Right cardiac atrium (tissue), 5 donors: Measurements from ENCODE around the gene TTC28. TPM values are rescaled to one million over a fixed set of nuclear protein-coding genes. Genes with fewer than 3 reads are reported as not detected.

Experiments used
- ATAC-seq, 2 donors: fragments of 200-7000 bp; cut with Tn5 transposase; one replicate each; pipeline versions ENCODE4 v1.8.0 to v1.9.1; 2020; ENCODE audit warnings: moderate library complexity in 2 of 2, mild to moderate bottlenecking in 1 of 2
- DNase-seq, 3 donors: peaks; one replicate each; pipeline ENCODE4 v3.0.0-alpha.2; 2020
- H3K27ac ChIP-seq: one replicate; pipeline ENCODE4 v1.5.1; 2013; ENCODE audit warnings: mild to moderate bottlenecking, low read length, control low read depth, moderate library complexity
- H3K27me3 ChIP-seq: one replicate; pipeline ENCODE4 v1.6.1; 2013; ENCODE audit not compliant: control insufficient read depth, insufficient read depth
- H3K4me1 ChIP-seq: one replicate; pipeline ENCODE4 v1.6.1; 2013; ENCODE audit warnings: low read length; ENCODE audit not compliant: control insufficient read depth, insufficient read depth
- H3K4me3 ChIP-seq: one replicate; pipeline ENCODE4 v1.5.1; 2013; ENCODE audit warnings: low read length, control low read depth
- H3K9me3 ChIP-seq: one replicate; pipeline ENCODE4 v1.6.1; 2013; ENCODE audit warnings: low read length; ENCODE audit not compliant: control insufficient read depth
- WGBS: extraction: QIAGEN DNeasy Blood & Tissue Kit; methylation state at CpG from one replicate; pipeline ENCODE4 v1.1.7; 2013; 5-methylcytosine and 5-hydroxymethylcytosine counted together
- intact Hi-C, 4 donors: fragments of 100-400 bp; cut with DNase I; formaldehyde crosslinking; loops; one replicate each; pipeline versions ENCODE4 v1.11.0 to v1.14.0; 2022 to 2023
- polyA plus RNA-seq: library from polyadenylated mRNA; stranded (reverse); fragments of 200-250 nt; gene quantifications from one replicate; pipeline ENCODE4 v1.2.3, GENCODE V29; 2013
- total RNA-seq, 4 donors: library from RNA; stranded (reverse); fragmentation: NEBNext Ultra II Directional; extraction: Animal tissue kit (Norgen Biotek cat#: 25700); gene quantifications; one replicate each; pipeline ENCODE4 v1.2.1, GENCODE V29; 2021
- donor health status: healthy with polysubstance abuse.
- donor health status: DM: no; HTN: yes; CAD: no.
- donor health status: DM: no; HTN: no; CAD: no.
- donor health status: DM: no; HTN: yes; CAD: no; lungs with severe emphysema.
- donor health status: DM: yes; HTN: yes; CAD: no.

The TTC28 gene
- total and polyA plus RNA-seq, 5 donors: 5.7 to 21.1 (median 18.9) TPM

DNA sequence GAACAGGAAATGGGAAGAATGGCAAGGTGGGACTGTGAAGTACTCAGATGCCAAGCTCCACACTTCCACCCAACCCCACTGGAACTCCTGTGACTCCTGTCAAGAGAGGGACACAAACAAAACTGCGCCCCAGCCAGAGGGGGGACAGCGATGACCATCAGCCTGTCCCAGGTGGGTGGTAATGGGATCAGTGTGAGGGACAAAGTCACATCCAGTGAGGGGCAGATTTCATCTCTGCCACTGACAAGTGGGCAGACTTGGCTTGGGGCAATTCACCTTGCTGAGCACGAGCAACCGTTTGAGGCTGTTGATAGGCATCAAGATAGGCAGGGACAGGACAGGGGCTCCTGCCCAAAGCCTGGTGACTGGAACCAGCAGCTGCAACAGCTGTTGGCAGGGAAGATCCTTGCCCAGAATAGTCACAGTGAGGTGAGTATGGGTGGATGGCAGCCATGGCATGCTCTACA is 655.2 kb downstream of the TTC28 start:
- H3K27me3 ChIP-seq: no peaks in the 10 kb centered on the region
- H3K4me1 ChIP-seq: peaks cover 27% of the 10 kb centered on the region
- no peak for ATAC-seq
- no peak overlapping the region for H3K27ac ChIP-seq
- H3K9me3 ChIP-seq: no peaks in the 10 kb centered on the region
- 81% methylated on average over 4 of the region's 4 CpGs for WGBS
- intact Hi-C loops: loop anchor here in 3 of 4 donors (5.0 to 10.0 kb wide), 3 partner anchors 568 to 573 kb away; no protein-coding TSS in a partner anchor
- H3K4me3 ChIP-seq: no peak overlapping the region
- DNase-seq: no peak

DNA sequence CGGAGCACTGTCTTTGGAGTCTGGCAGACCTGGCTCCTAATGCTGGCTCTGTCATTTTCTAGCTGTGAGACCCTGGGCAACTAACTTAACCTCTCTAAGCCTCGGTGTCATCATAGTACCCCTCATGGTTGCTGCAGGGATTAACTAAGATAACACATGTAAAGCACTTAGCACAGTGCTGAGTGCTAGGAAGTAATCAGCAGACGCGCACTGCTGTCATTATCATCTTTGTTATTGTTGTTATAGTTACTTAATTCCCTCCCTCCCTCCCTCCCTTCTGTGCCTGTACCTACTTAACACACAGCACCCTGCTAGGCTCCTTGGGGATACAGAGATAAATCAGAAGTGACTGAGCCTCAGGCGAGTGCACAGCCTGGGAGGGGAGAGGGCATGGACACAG is 655.9 kb downstream of the TTC28 start:
- no peaks in the 10 kb centered on the region for H3K27me3 ChIP-seq
- no peaks in the 10 kb centered on the region for H3K9me3 ChIP-seq
- intact Hi-C loops: loop anchor here in 3 of 4 donors (5.0 to 10.0 kb wide), 3 partner anchors 569 to 574 kb away; no protein-coding TSS in a partner anchor
- ATAC-seq: peak in 1 of 2 donors; percentile 24
- 66% methylated on average over 5 of the region's 5 CpGs for WGBS
- no peak for DNase-seq
- peaks cover 21% of the 10 kb centered on the region for H3K4me1 ChIP-seq
- H3K4me3 ChIP-seq: no peak overlapping the region
- no peak overlapping the region for H3K27ac ChIP-seq

DNA sequence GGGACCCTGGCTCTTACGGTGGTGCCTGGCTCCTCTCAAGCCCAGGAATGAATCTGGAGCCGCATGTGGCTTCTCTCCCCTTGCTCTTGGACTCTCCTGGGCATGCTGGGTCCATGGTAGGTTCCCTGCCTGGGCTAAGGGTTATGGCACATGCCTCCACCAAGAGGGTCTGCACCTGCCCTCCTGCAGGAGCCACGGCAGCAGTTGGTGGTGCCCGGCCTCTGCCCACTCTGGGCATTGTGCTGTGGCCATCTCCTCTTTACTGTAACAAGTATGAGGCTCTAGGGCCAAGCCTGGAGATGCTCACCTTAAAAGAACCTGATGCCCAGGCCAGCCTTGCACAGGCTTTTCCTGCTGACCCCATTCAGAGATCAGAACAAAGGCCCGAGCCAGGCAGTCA is 656.6 kb downstream of the TTC28 start:
- Histone ChIP-seq H3K9me3 (no peaks in the 10 kb centered on the region), H3K27ac (no peak overlapping the region), H3K4me1 (peaks cover 16% of the 10 kb centered on the region), H3K27me3 (no peaks in the 10 kb centered on the region), H3K4me3 (no peak overlapping the region)
- no peak for DNase-seq
- 95% methylated on average over 5 of the region's 5 CpGs for WGBS
- ATAC-seq: no peak
- intact Hi-C loops: loop anchor here in 3 of 4 donors (5.0 to 10.0 kb wide), 3 partner anchors 569 to 574 kb away; no protein-coding TSS in a partner anchor

DNA sequence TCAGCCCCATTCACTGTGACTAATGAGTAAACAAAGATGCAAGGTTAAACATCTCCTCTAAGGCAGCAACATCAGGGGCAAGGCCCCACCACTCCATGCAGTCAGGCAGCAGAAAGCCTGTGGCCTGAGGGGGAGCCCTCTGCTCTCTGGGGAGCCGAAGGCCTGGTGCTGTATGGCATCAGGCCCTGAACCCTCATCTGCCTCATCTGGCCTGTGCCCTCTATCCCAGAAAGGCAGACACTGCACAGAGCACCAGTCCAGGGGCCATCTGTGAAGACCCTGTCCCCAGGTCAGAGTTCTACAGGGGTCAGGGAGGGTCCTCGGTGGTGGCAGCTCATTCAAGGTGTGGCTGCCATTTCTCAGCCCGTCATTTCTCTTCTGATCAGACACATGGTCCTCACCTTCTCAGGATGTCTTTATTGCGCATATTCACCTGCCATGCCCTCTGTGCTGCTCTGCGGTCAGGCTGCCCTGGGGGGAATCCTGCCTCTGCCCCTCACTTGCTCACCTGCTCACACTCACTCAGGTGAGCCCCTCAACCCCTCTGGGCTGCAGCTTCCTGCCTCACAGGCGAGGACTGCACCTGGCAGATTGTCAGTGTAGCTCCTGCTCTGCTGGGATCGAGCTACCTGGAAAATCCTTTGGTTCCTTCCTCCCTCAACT is 657.5 kb downstream of the TTC28 start:
- intact Hi-C loops: loop anchor here in 3 of 4 donors (5.0 to 10.0 kb wide), 3 partner anchors 570 to 575 kb away; no protein-coding TSS in a partner anchor
- Histone ChIP-seq H3K27ac (no peak overlapping the region), H3K9me3 (no peaks in the 10 kb centered on the region), H3K4me3 (no peak overlapping the region), H3K27me3 (no peaks in the 10 kb centered on the region), H3K4me1 (peaks cover 8% of the 10 kb centered on the region)
- no peak for ATAC-seq
- no peak for DNase-seq
- WGBS: 94% methylated on average over 7 of the region's 7 CpGs

DNA sequence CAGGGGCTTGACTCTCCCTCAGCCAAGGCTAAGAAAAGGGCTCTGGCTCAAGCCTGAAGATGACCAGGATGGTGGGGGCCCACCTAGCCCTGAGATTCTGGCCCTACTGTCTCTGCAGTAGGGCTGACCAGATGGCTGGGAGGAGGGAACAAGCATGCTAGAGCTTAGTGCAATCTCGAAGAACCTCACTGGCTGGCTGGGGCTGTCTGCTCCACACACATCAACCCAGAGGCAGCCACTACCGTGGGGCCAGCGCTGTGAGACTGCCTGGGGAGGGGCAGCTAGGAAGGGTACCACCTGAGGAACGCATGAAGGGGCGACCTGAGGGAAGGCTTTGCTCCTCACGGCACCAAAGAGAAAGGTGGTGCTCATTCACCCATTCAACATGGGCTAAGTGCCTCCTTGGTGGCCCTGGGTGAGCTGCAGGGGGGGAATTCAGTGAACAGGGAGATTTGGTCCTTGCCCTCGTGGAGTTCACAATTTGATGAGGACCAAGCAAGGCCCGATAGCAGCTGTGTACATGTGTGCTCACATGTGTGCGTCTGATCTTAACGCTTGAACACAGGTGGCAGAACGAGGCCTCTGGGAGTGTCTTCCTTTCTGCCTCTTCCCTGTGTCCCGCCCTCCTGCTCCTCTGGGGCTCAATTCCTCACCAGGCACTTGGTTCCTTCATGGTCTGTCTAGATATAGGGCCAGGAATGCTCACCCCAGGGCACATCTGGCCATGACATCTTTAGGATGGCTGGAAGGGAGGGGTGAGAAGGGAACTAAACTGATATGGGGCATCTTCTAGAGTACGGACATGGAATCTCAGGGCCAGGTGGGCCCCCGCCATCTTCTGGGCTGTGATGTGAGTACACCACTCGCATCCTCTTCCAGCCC is 658.3 kb downstream of the TTC28 start:
- DNase-seq (no peak), ATAC-seq (no peak)
- Histone ChIP-seq H3K27me3 (no peaks in the 10 kb centered on the region), H3K27ac (no peak overlapping the region), H3K4me3 (no peak overlapping the region), H3K9me3 (no peaks in the 10 kb centered on the region), H3K4me1 (peaks cover 7% of the 10 kb centered on the region)
- intact Hi-C loops: loop anchor here in 3 of 4 donors (5.0 to 10.0 kb wide), 3 partner anchors 571 to 576 kb away; no protein-coding TSS in a partner anchor
- 87% methylated on average over 15 of the region's 15 CpGs for WGBS

DNA sequence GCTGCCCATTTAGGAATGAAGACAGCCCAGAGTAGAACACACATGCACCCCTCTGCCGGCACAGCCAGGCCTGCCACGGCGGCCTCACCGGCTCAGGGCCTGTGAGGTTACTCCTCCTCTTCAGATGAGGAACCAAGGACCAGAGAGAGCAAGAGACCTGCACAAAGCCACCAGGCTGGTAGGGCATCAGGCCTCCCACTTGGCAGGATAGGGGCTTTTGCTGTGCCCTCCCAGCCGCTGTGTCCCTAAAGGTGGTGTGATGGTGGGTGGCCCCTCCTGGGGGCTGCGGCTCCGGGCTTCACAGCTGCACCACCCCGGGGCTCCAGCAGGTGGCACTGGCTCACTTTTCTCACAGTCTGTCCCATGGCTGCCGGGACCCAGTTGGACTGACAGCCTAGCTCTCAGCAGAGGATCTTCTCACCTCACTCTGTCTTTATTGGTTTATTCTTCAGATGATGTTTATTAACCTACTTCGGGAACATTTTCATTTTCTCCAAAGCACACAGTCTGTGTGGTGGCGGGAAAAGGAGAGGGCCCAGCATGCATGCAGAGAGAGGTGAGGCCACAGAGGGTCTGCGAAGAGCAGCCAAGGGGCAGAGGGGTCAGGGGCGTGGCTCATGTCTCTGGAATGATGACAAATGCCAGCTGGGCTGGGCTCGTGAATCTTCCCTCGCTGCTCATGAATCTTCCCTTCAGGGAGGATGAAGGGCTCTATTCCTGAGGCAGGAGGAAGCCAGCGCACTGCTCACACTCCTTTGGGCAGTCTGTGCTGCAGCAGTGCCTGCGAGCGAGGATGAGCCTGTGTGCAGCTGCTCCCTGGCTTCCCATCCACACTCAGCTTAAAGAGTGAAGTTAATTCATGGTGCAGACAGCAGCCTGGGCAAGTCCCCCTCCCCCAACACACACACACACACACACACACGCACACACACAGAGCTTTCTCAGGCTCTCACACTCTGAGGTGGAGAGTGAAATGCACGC is 659.5 kb downstream of the TTC28 start:
- Histone ChIP-seq H3K27ac (no peak overlapping the region), H3K27me3 (no peaks in the 10 kb centered on the region), H3K9me3 (no peaks in the 10 kb centered on the region), H3K4me1 (peaks cover 13% of the 10 kb centered on the region), H3K4me3 (no peak overlapping the region)
- WGBS: 49% methylated on average over 20 of the region's 20 CpGs
- ATAC-seq (peak; percentile 65 to 79), DNase-seq (peak; percentile 74 to 90 (median 87))
- intact Hi-C loops: loop anchor here in 3 of 4 donors (5.0 to 10.0 kb wide), 4 partner anchors 572 to 1265 kb away; no protein-coding TSS in a partner anchor

DNA sequence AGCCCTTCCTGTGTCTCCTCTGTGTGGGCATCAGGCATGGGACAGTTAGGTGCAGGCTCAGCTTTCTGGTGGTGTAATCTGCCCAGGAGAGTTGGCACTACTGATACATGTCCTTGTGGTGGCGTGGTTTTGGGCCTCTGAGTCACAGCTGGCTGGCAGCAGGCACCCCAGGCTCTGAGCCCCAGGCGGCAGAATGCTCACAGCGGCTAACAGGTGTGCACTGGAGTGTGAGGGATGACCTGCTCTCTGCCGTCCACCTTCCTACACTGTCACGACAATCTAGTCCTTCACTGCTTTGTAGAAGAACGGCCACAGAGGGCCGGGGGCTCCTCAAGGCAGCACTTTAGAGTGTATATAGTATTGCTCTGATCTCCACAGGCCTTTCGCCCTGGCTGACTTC is 660.3 kb downstream of the TTC28 start:
- no peak for DNase-seq
- Histone ChIP-seq H3K4me3 (no peak overlapping the region), H3K27me3 (no peaks in the 10 kb centered on the region), H3K27ac (no peak overlapping the region), H3K9me3 (no peaks in the 10 kb centered on the region), H3K4me1 (peaks cover 8% of the 10 kb centered on the region)
- no peak for ATAC-seq
- intact Hi-C loops: loop anchor here in 1 of 4 donors (10.0 kb wide), 1 partner anchor 1265 kb away; no protein-coding TSS in a partner anchor
- WGBS: 91% methylated on average over 8 of the region's 8 CpGs

DNA sequence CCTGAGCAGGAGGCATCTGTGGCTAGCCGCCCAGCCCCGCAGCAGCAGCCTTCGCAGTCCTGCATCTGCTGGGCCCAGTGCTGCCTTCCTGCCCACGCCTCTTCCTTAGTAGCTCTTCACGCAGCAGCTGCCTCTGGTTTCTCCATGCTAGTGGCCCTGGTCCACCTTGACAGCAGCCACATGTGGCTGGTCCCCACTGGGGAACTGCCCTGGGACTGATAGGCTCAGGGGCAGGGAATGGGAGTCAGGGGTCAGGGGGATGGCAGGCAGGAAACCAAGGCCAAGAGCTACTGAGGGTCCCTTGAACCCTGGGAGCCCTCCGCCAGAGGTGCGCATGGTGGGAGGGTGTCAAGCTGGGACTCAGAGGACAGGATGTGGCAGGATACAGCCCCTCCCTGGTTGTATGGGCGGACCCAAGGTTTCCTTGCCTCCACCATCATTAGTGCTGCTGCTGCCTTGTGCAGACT is 661.1 kb downstream of the TTC28 start:
- Histone ChIP-seq H3K27me3 (no peaks in the 10 kb centered on the region), H3K4me3 (no peak overlapping the region), H3K9me3 (no peaks in the 10 kb centered on the region), H3K4me1 (peaks cover 8% of the 10 kb centered on the region), H3K27ac (no peak overlapping the region)
- ATAC-seq (no peak), DNase-seq (peak in 1 of 3 donors; percentile 10)
- WGBS: 92% methylated on average over 8 of the region's 8 CpGs
- intact Hi-C loops: loop anchor here in 1 of 4 donors (10.0 kb wide), 1 partner anchor 1264 kb away; no protein-coding TSS in a partner anchor

DNA sequence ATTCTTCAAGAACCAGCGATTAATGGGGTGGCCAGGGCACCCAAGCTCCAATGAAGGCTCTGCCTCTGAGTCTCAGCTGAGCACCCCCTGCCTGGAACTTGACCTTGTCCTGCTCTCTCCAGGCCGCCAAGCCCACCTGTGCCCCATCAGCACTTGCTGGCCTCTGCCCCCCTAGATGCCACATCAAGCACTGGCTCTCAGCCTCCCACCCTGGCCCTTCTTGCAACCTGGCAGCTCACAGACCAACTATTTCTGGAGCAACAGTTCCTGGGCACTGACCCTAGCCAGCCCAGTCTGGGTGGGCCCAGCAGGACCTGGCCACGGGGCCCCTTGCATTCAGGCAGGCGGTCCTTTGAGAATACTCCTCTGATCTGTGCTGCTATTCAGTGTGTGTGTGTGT is 661.8 kb downstream of the TTC28 start:
- no peaks in the 10 kb centered on the region for H3K9me3 ChIP-seq
- H3K4me1 ChIP-seq: peaks cover 8% of the 10 kb centered on the region
- ATAC-seq (no peak), DNase-seq (peak in 1 of 3 donors; percentile 4)
- no peaks in the 10 kb centered on the region for H3K27me3 ChIP-seq
- no peak overlapping the region for H3K4me3 ChIP-seq
- no peak overlapping the region for H3K27ac ChIP-seq
- WGBS: 89% methylated on average over 4 of the region's 4 CpGs
- intact Hi-C loops: loop anchor here in 1 of 4 donors (10.0 kb wide), 1 partner anchor 1263 kb away; no protein-coding TSS in a partner anchor

DNA sequence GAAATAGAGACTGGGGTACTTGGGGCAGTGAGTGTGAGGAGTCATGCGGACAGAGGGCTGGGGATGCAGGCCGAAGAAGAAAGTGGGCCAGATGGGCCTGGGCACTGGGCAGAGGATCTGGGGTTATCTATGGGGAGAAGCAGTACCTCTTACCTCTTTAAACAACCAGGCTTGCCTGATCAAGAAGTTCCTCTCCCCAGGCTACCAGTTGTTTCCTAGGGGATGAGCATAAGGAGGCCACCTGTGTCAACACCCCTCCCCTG is 662.2 kb downstream of the TTC28 start:
- peaks cover 8% of the 10 kb centered on the region for H3K4me1 ChIP-seq
- ATAC-seq (no peak), DNase-seq (no peak)
- no peak overlapping the region for H3K4me3 ChIP-seq
- H3K9me3 ChIP-seq: no peaks in the 10 kb centered on the region
- no peak overlapping the region for H3K27ac ChIP-seq
- intact Hi-C loops: loop anchor here in 1 of 4 donors (10.0 kb wide), 1 partner anchor 1263 kb away; no protein-coding TSS in a partner anchor
- WGBS: 96% methylated on average over 2 of the region's 2 CpGs
- no peaks in the 10 kb centered on the region for H3K27me3 ChIP-seq
